ENCODE measurements around the gene PIGL. TPM values are rescaled to one million over a fixed set of nuclear protein-coding genes. Genes with fewer than 3 reads are reported as not detected.

Gene PIGL
- total and polyA plus RNA-seq, 2 donors (not counting 3 experiments of a cell fraction or from before 2014, with no cell fraction given): 28.6 to 40.8 TPM

DNA sequence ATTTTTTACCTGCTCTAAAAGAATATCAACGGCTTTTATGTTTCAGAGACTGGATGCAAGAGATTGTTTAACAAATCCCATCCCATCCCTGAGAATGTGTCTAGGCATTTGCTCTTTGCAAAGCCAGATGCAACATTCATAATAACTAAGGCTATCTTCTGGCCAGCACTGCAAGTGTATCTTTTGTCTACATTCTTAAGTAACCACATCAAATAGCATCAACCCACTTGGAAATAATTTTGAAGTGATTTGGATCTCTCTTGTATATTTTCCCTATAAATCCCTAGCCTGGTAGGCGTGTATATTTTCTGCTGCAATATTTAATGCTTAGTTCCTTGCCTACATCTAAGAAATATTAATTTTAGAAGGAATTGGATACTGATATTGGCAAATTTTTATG lies 64.3 kb downstream of the PIGL start:
- H3K9me1 ChIP-seq (replicated peaks; ENCODE audit: control insufficient read depth, extremely low read depth, insufficient read depth, low read length): no peaks in the 10 kb centered on the region
- no peaks in the 10 kb centered on the region for H4K20me1 ChIP-seq (replicated peaks; ENCODE audit: control insufficient read depth, extremely low read depth, insufficient read depth, low read length)
- H2AFZ ChIP-seq (ENCODE audit: low read depth, low read length): no peak overlapping the region
- H3K79me2 ChIP-seq (ENCODE audit: control insufficient read depth, insufficient read depth, low read length): no peaks in the 10 kb centered on the region
- H3K9ac ChIP-seq (replicated peaks; ENCODE audit: extremely low read depth, insufficient read depth, low read length): no peak overlapping the region
- no peaks in the 10 kb centered on the region for H3K9me3 ChIP-seq (replicated peaks; ENCODE audit: control insufficient read depth, insufficient read depth, low read length)
- ChIA-PET POLR2A (no interaction called here), CTCF (no interaction called here)
- FAIRE-seq (no peak), DNase-seq (ENCODE audit: low read depth, low spot score) (no peak)
- H3K4me1 ChIP-seq (ENCODE audit: control insufficient read depth, extremely low read depth, insufficient read depth, low read length): peaks cover 37% of the 10 kb centered on the region
- dilution Hi-C loops (cut with MboI; ENCODE audit: extremely low pct_ligation_motif_present, low sequenced_read_pairs): no loop called here
- BruUV-seq (replicated peaks): no TSS peak
- intact Hi-C loops (cut with micrococcal nuclease): loop anchor here (10.0 kb wide), 2 partner anchors 127 to 257 kb away; no protein-coding TSS in a partner anchor
- H3K27me3 ChIP-seq (ENCODE audit: control insufficient read depth in 2 of 2, insufficient read depth in 2 of 2, low read length in 2 of 2): no peaks in the 10 kb centered on the region
- no peak overlapping the region for H3K27ac ChIP-seq (ENCODE audit: insufficient read depth, low read depth, low read length)
- no peaks in the 10 kb centered on the region for H3K36me3 ChIP-seq (ENCODE audit: control insufficient read depth in 2 of 2, extremely low read depth in 1 of 2, insufficient read depth in 2 of 2, low read length in 2 of 2)
- no peak for TF ChIP-seq JUN (IDR thresholded peaks at IDR 0.05; ENCODE audit: borderline replicate concordance, insufficient read depth, insufficient read length, low read depth)
- TF ChIP-seq, protein P1, sequence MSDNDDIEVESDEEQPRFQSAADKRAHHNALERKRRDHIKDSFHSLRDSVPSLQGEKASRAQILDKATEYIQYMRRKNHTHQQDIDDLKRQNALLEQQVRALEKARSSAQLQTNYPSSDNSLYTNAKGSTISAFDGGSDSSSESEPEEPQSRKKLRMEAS (IDR thresholded peaks at IDR 0.05; ENCODE audit: insufficient read depth, insufficient read length): no peak
- TF ChIP-seq POLR2A (IDR thresholded peaks at IDR 0.05; ENCODE audit: low read depth, low read length): no peak
- TF ChIP-seq, protein P2, sequence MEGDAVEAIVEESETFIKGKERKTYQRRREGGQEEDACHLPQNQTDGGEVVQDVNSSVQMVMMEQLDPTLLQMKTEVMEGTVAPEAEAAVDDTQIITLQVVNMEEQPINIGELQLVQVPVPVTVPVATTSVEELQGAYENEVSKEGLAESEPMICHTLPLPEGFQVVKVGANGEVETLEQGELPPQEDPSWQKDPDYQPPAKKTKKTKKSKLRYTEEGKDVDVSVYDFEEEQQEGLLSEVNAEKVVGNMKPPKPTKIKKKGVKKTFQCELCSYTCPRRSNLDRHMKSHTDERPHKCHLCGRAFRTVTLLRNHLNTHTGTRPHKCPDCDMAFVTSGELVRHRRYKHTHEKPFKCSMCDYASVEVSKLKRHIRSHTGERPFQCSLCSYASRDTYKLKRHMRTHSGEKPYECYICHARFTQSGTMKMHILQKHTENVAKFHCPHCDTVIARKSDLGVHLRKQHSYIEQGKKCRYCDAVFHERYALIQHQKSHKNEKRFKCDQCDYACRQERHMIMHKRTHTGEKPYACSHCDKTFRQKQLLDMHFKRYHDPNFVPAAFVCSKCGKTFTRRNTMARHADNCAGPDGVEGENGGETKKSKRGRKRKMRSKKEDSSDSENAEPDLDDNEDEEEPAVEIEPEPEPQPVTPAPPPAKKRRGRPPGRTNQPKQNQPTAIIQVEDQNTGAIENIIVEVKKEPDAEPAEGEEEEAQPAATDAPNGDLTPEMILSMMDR (IDR thresholded peaks at IDR 0.05; ENCODE audit: extremely low read depth in 1 of 2, insufficient read depth in 1 of 2, low read depth in 1 of 2, low read length in 2 of 2): no peak
- no peak for TF ChIP-seq FOS (IDR thresholded peaks at IDR 0.05; ENCODE audit: borderline replicate concordance, insufficient read depth, low read length)
- TF ChIP-seq POLR2AphosphoS5 (IDR thresholded peaks at IDR 0.05; ENCODE audit: insufficient read depth, low read depth, low read length): no peak
- no peak for TF ChIP-seq GATA2 (IDR thresholded peaks at IDR 0.05; ENCODE audit: insufficient read depth, insufficient read length, low read depth, low read length)
- no peak for TF ChIP-seq MYC (IDR thresholded peaks at IDR 0.05; ENCODE audit: low read depth, low read length)
- no peak for TF ChIP-seq EZH2 (IDR thresholded peaks at IDR 0.05; ENCODE audit: borderline replicate concordance, low read depth, low read length, severe bottlenecking)
- no peak overlapping the region for H3K4me3 ChIP-seq (replicated peaks in 1 of 3; ENCODE audit: insufficient read depth in 1 of 3, low read depth in 1 of 3, low read length in 3 of 3)
- H3K4me2 ChIP-seq (ENCODE audit: insufficient read depth, low read length): no peak overlapping the region

Data from endothelial cell of umbilical vein (primary cell).